HG02938 (cell line): ENCODE measurements around the gene KRT80.

Experiments
- ATAC-seq: cut with Tn5 transposase; IDR thresholded peaks from one replicate; pipeline ENCODE4 v1.9.1; 2021; ENCODE audit warnings: mild to moderate bottlenecking, moderate library complexity; ENCODE audit not compliant: unreplicated experiment

KRT80 gene

GRCh38 chr12:52181746-52182145 lies 10.1 kb downstream of the KRT80 start:
- no peak for ATAC-seq

- ATAC-seq = no peak
Measured at GRCh38 chr12:52180971-52181628, 10.7 kb downstream of the KRT80 start.

- ATAC-seq = no peak
Measured at GRCh38 chr12:52179396-52179973, 12.3 kb downstream of the KRT80 start.

- no peak for ATAC-seq
Measured at GRCh38 chr12:52178984-52179383, 12.8 kb downstream of the KRT80 start.

- no peak for ATAC-seq
Measured at GRCh38 chr12:52178443-52178842, 13.4 kb downstream of the KRT80 start.

GRCh38 chr12:52175371-52176350 lies 16.2 kb downstream of the KRT80 start:
- no peak for ATAC-seq

GRCh38 chr12:52173526-52173925 lies 18.3 kb downstream of the KRT80 start:
- ATAC-seq = no peak

GRCh38 chr12:52172956-52173355 lies 18.9 kb downstream of the KRT80 start:
- no peak for ATAC-seq

- ATAC-seq = no peak
Measured at GRCh38 chr12:52171950-52172512, 19.8 kb downstream of the KRT80 start.

- ATAC-seq = no peak
Measured at GRCh38 chr12:52170827-52171226, 21.0 kb downstream of the KRT80 start.

- no peak for ATAC-seq
Measured at GRCh38 chr12:52169886-52170285, 21.9 kb downstream of the KRT80 start.

GRCh38 chr12:52168019-52168717 lies 23.6 kb downstream of the KRT80 start:
- ATAC-seq = no peak

- ATAC-seq = no peak
Measured at GRCh38 chr12:52167526-52167925, 24.3 kb downstream of the KRT80 start.

- ATAC-seq = no peak
Measured at GRCh38 chr12:52166672-52167071, 25.1 kb downstream of the KRT80 start.

- no peak for ATAC-seq
Measured at GRCh38 chr12:52165096-52165855, 26.5 kb downstream of the KRT80 start.

GRCh38 chr12:52164624-52165023 lies 27.2 kb downstream of the KRT80 start:
- no peak for ATAC-seq

- no peak for ATAC-seq
Measured at GRCh38 chr12:52162981-52163380, 28.8 kb downstream of the KRT80 start.

GRCh38 chr12:52160200-52160599 lies 31.6 kb downstream of the KRT80 start:
- ATAC-seq = no peak

GRCh38 chr12:52157566-52158150 lies 34.2 kb downstream of the KRT80 start:
- no peak for ATAC-seq
